ENCODE measurements around the gene FKBP10.

GRCh38 chr17:41777157-41777573 lies 35.6 kb upstream of the FKBP10 start:
- TF ChIP-seq EZH2 (IDR thresholded peaks at IDR 0.05; ENCODE audit: borderline replicate concordance, low read depth, low read length, severe bottlenecking) (no peak), CTCF (IDR thresholded peaks at IDR 0.05; ENCODE audit: borderline replicate concordance, extremely low read depth, low read length, poor library complexity, severe bottlenecking) (no peak)
